Measurements from ENCODE around the gene TCF19. TPM values are rescaled to one million over a fixed set of nuclear protein-coding genes. Genes with fewer than 3 reads are reported as not detected.

TCF19 gene
- total RNA-seq, 1 donor from 2014 or later = 17.3 TPM

DNA sequence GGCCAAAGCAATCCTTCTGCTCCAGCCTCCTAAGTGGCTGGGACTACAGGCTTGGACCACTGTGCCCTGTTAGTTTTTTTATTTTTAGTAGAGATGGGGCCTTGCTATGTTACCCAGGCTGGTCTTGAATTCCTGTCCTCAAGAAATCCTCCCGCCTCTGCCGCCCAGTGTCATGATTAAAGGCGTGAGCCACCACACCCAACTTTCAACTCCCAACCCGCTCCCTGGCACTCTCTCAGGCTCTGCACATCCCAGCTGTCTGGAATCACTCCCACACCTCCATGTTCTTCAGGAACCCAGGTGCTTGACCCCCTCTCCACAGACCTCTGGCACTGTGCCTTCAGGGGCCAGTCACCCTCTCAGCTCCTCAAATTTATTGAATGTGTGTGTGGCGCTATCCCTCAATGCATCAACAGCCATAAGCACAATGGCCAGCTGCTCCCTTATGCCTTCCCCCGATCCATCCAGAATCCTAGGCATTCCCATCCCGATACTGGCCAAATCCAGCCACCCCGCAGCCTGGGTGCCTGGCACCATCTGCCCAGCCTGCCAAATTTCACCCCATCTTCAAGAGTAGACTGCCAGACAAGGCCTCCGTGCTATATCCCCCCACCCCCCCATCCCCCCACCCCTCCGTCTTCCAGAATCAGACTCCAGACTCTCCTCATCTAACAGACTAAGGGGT is 12.7 kb downstream of the TCF19 start:
- ChIA-PET CTCF (no interaction called here), POLR2A (interaction anchor here (0.5 kb wide), 1 partner anchor 21 kb away, joined by 4 read pairs; no protein-coding TSS in a partner anchor)
- no peak overlapping the region for H3K4me3 Mint-ChIP-seq
- intact Hi-C loops (cut with micrococcal nuclease) = no loop called here
- no peaks in the 10 kb centered on the region for H3K27me3 Mint-ChIP-seq
- no peaks in the 10 kb centered on the region for H3K36me3 Mint-ChIP-seq (ENCODE audit: low read depth)
- no peaks in the 10 kb centered on the region for H3K4me1 Mint-ChIP-seq
- no peak overlapping the region for H3K27ac Mint-ChIP-seq
- no peaks in the 10 kb centered on the region for H3K9me3 Mint-ChIP-seq
- ATAC-seq (ENCODE audit: low read depth) (no peak), DNase-seq (no peak)
- TF ChIP-seq CTCF (IDR thresholded peaks at IDR 0.05) = no peak

- no peak for TF ChIP-seq CTCF (IDR thresholded peaks at IDR 0.05)
- H3K4me3 Mint-ChIP-seq = no peak overlapping the region
- H3K36me3 Mint-ChIP-seq (ENCODE audit: low read depth) = no peaks in the 10 kb centered on the region
- H3K4me1 Mint-ChIP-seq = no peaks in the 10 kb centered on the region
- ChIA-PET POLR2A (interaction anchor here (0.6 kb wide), 1 partner anchor 26 kb away, joined by 3 read pairs; no protein-coding TSS in a partner anchor), CTCF (interaction anchor here (0.6 kb wide), 1 partner anchor 192 kb away, joined by 3 read pairs; no protein-coding TSS in a partner anchor)
- H3K9me3 Mint-ChIP-seq = no peaks in the 10 kb centered on the region
- no peaks in the 10 kb centered on the region for H3K27me3 Mint-ChIP-seq
- ATAC-seq (ENCODE audit: low read depth) (no peak), DNase-seq (no peak)
- intact Hi-C loops (cut with micrococcal nuclease) = no loop called here
- no peak overlapping the region for H3K27ac Mint-ChIP-seq
Observed at GRCh38 chr6:31171931-31172905, 13.8 kb downstream of the TCF19 start.

DNA sequence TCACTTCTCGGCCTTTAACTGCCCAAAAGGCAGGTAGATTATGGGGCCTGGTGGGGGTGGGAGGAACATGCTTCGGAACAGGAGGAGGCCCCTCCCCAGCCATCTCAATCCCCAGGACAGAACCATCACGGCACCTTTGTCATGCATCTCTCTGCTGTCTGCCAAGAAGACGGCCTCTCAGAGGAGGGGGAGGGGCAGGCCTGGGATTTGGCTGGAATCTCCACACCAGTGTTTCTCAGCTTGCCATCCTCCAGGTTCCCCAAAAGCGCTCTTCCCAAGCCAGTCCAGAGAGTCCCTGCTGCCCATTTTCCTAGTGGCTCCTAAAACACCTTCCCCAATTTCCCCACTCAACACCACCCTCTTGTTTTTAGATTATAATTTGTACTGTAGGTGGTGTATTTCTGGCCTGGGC is 14.6 kb downstream of the TCF19 start:
- Mint-ChIP-seq H3K4me1 (no peaks in the 10 kb centered on the region), H3K4me3 (no peak overlapping the region), H3K9me3 (no peaks in the 10 kb centered on the region), H3K27me3 (no peaks in the 10 kb centered on the region), H3K27ac (no peak overlapping the region), H3K36me3 (ENCODE audit: low read depth) (no peaks in the 10 kb centered on the region)
- CTCF ChIA-PET = interaction anchor here (0.6 kb wide), 2 partner anchors 19 to 191 kb away, joined by 3 read pairs; no protein-coding TSS in a partner anchor
- no peak for ATAC-seq (ENCODE audit: low read depth)
- intact Hi-C loops (cut with micrococcal nuclease) = no loop called here
- POLR2A ChIA-PET = no interaction called here
- TF ChIP-seq CTCF (IDR thresholded peaks at IDR 0.05) = no peak
- DNase-seq = no peak

DNA sequence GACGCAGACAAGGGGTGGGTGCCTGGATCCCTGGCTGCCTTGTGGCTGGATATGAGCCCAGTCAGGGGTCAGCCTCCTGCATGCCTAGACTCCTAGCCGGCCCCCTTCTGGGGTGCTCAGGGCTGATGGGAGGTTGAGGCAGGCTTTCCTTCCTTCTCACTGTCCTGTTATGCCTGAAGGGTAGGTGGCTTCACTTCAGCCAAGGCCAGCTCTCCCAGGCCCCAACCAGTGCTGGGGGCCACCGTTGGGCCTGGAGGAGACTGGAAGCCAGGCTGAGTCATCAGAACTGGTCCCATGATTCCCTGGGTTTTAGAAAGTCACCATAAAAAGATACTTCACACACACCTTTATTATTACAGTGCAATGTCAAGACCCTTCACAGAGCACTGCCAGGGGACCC is 15.0 kb downstream of the TCF19 start:
- no peak for TF ChIP-seq CTCF (IDR thresholded peaks at IDR 0.05)
- intact Hi-C loops (cut with micrococcal nuclease) = no loop called here
- Mint-ChIP-seq H3K27me3 (no peaks in the 10 kb centered on the region), H3K27ac (no peak overlapping the region), H3K4me1 (peaks cover 1% of the 10 kb centered on the region), H3K4me3 (no peak overlapping the region), H3K9me3 (no peaks in the 10 kb centered on the region), H3K36me3 (ENCODE audit: low read depth) (no peaks in the 10 kb centered on the region)
- no peak for ATAC-seq (ENCODE audit: low read depth)
- POLR2A ChIA-PET = no interaction called here
- CTCF ChIA-PET = interaction anchor here (0.6 kb wide), 1 partner anchor 19 kb away, joined by 3 read pairs; no protein-coding TSS in a partner anchor
- no peak for DNase-seq

DNA sequence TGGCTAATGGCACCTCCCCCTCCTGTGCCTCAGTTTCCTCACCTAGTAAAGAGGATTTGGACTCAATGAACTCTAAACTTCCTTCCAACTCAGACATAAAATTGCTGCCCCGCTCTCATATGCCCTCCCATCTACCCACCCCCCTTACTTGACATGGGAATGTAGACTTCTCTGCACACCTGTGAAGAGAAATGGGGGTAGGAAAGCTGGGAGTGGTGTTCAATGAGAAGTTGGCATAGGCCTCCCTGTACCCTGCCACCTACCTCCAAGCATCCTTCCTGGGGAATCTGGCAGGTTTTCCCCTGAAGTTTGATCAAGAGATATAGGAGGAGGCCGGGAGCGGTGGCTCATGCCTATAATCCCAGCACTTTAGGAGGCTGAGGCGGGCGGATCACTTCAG is 16.0 kb downstream of the TCF19 start:
- ATAC-seq (ENCODE audit: low read depth) (no peak), DNase-seq (no peak)
- intact Hi-C loops (cut with micrococcal nuclease) = no loop called here
- H3K9me3 Mint-ChIP-seq = no peaks in the 10 kb centered on the region
- H3K27ac Mint-ChIP-seq = no peak overlapping the region
- TF ChIP-seq CTCF (IDR thresholded peaks at IDR 0.05) = no peak
- no peaks in the 10 kb centered on the region for H3K36me3 Mint-ChIP-seq (ENCODE audit: low read depth)
- no peaks in the 10 kb centered on the region for H3K27me3 Mint-ChIP-seq
- ChIA-PET POLR2A (no interaction called here), CTCF (interaction anchor here (1.2 kb wide), 1 partner anchor 192 kb away, joined by 3 read pairs; no protein-coding TSS in a partner anchor)
- H3K4me1 Mint-ChIP-seq = peaks cover 8% of the 10 kb centered on the region
- no peak overlapping the region for H3K4me3 Mint-ChIP-seq

Measured in activated B cell treated with CpG ODN at 0.5 μM for 24 hours (primary cell).